GM11168 (cell line): ENCODE measurements around the gene ADCY9.
"Not testable (repeated sequence)": the region's sequence is repeated elsewhere in the genome, so short reads cannot be mapped to it uniquely, and the experiment has no call there.

Source experiments
- in situ Hi-C: fragments of 300-500 bp; cut with MboI; formaldehyde crosslinking; loops from one replicate; pipeline ENCODE4 v1.12.0; 2022; ENCODE audit warnings: low sequenced_read_pairs; ENCODE audit not compliant: unreplicated experiment

ADCY9 gene

GRCh38 chr16:3959926-3960590 is 156.2 kb downstream of the ADCY9 start:
- in situ Hi-C loops = not testable (repeated sequence)

DNA sequence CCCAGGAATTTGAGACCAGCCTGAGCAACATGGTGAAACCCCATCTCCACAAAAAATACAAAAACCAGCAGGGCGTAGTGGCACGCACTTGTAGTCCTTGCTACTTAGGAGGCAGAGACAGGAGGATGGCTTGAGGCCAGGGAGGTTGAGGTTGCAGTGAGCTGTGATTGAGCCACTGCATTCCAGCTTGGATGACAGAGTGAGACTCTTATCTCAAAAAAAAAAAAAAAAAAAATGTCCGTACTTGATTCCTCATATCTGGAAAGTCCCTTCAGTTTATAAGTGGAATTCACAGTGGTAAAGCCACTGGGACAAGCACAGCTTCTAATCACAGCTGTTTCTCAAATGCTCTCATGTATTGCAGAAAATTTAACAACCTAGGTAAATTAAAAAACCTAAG is 157.1 kb downstream of the ADCY9 start:
- in situ Hi-C loops = no loop called here

GRCh38 chr16:3957344-3957980 is 158.8 kb downstream of the ADCY9 start:
- in situ Hi-C loops = no loop called here

- in situ Hi-C loops = no loop called here
Observed at GRCh38 chr16:3954411-3954921, 161.8 kb downstream of the ADCY9 start.

- in situ Hi-C loops = no loop called here
Observed at GRCh38 chr16:3953728-3954410, 162.4 kb downstream of the ADCY9 start.

GRCh38 chr16:3952737-3953131 is 163.5 kb downstream of the ADCY9 start:
- in situ Hi-C loops = no loop called here

- in situ Hi-C loops = no loop called here
Observed at GRCh38 chr16:3951861-3952736, 164.1 kb downstream of the ADCY9 start.

DNA sequence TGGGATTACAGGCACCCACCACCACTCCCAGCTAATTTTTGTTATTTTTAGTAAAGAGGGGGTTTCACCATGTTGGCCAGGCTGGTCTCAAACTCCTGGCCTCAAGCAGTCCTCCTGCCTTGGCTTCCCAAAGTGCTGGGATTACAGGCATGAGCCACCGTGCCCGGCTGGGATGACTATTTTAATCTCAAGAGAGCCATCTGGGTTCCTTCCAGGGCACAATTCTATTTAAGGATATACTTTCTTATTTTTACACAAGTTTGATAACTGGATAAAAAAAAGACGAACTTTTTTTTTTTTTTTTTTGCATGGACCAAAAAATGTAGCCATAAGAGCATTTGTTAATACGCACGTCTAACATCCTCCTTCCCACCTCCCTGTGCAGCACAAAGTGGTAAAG is 164.9 kb downstream of the ADCY9 start:
- in situ Hi-C loops = not testable (repeated sequence)

DNA sequence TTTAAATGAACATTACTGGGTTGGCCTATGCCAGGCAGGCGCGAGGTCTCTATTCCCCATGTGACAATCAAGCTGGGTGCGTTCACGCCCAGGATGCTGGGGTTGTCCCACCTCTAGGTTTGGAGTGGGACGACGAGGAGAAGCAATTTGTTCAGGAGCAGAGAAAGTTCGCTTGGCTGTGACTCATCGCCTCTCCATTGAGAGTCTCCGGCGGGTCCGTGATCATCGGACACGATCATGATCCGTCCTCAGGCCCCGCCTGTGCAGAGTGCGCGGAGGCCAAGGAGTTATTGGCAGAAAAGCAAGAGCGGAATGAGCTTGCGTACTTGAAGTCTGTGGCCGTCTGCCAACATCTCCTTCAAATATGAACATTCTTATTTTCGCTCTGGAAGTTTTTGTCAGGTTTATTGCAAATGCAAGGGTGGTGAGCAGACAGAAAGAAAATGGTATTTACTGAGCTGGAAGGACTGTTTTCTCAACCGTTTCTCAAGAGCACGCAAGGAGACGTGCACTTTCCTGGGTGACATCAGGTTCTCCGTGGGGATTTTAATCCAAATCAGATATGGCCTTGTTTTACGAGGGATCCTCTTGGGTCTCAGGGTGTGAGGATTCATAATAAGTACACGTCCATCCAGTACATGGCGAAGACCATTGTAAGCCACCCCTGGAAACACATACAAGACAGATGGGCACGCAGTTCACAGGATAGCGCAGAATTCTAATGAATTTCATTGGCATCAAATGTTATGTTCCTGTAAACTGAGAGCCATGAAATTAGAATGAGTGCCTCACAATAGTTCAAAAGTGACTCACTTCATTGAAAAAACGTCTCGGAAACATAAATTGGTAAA is 165.7 kb downstream of the ADCY9 start:
- in situ Hi-C loops = no loop called here

DNA sequence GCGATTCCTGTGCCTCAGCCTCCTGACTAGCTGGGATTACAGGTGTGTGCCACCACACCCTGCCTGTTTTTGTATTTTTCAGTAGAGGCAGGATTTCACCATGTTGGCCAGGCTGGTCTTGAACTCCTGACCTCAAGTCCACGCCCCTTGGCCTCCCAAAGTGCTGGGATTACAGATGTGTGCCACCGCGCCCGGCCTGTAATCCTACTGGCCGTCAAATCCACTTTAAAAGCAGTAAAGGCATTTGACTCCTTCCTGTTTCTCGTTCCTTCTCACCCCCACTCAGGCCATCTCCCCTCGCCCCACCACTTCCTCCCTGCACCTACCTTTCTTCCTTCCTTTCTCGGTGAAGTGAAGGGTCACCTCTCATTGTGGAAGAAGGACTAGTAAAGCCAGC is 166.3 kb downstream of the ADCY9 start:
- in situ Hi-C loops = no loop called here

- in situ Hi-C loops = no loop called here
Observed at GRCh38 chr16:3949287-3949686, 167.0 kb downstream of the ADCY9 start.

DNA sequence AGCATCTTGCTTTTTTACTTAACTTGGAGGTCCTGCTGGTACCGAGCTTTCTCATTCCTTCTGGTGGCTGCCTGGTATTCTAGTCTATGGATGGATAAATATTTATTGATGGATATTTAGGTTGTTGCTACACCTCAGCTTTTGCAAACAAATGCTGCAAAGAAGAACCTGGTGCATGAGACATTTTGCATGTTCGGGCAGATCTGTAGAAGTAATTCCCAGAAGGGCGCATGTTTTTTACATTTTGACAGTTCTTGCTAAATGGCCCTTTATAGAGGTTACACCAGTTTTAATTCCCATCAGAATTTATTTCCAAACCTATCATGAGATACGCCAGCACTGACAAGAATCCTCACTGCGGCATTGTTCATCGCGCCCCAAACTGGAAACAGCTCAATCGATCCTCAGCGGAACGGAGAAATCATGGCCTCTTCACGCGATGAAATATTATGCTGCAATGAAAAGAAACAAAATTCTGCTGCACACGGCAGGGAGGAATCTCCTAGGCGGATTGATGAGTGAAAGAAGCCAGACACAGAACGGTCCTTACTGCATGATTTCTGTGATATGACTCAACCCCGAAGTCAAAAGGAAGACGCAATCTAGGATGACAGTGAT is 167.8 kb downstream of the ADCY9 start:
- in situ Hi-C loops = no loop called here

GRCh38 chr16:3946604-3947180 is 169.6 kb downstream of the ADCY9 start:
- in situ Hi-C loops = no loop called here

DNA sequence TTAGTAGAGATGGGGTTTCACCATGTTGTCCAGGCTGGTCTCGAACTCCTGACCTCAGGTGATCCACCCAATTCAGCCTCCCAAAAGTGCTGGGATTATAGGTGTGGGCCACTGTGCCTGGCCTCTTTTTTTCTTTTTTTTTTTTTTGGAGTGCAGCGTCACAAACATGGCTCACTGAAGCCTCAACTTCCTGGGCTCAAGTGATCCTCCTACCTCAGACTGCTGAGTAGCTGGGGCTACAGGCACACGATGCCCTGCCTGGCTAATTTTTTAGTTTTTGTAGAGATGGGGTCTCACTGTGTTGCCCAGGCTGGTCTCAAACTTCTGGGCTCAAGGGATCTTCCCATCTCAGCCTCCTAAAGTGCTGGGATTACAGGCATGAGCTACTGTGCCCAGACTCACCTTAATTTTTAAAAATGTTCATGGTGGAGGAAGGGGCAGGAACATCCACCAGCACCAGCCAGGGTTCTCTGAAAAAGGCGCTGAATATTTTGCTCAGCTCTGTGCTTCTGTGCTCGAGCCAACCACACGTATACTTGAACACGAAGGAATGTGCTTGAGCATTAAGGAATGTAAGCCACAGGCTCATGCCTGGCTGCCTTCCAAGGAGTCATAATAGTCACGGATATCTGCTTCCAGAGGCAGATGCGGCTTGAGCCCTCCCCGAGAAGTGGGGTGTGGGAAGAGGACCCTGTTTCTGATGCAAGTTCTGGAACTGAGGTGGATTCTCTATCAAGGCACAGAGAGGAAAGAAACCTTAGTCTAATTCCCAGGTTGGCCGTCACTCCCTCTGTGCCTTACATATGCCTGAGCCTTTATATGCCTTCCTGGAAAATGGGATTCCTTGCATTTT is 170.3 kb downstream of the ADCY9 start:
- in situ Hi-C loops = no loop called here

DNA sequence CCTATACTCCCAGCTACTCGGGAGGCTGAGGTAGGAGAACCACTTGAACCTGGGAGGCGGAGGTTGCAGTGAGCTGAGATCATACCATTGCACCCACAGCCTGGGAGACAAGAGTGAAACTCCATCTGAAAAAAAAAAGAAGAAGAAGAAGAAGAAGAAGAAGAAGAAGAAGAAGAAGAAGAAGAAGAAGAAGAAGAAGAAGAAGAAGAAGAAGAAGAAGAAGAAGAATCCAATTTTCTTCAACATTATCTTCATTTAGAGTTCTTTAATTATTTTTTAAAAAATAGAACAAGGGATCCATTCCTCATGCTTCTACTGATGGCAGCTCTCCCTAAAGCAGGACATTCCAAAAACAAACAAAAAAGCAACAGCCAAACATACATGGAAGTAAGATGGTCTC is 171.8 kb downstream of the ADCY9 start:
- in situ Hi-C loops = not testable (repeated sequence)

GRCh38 chr16:3942146-3942545 is 174.1 kb downstream of the ADCY9 start:
- in situ Hi-C loops = not testable (repeated sequence)

DNA sequence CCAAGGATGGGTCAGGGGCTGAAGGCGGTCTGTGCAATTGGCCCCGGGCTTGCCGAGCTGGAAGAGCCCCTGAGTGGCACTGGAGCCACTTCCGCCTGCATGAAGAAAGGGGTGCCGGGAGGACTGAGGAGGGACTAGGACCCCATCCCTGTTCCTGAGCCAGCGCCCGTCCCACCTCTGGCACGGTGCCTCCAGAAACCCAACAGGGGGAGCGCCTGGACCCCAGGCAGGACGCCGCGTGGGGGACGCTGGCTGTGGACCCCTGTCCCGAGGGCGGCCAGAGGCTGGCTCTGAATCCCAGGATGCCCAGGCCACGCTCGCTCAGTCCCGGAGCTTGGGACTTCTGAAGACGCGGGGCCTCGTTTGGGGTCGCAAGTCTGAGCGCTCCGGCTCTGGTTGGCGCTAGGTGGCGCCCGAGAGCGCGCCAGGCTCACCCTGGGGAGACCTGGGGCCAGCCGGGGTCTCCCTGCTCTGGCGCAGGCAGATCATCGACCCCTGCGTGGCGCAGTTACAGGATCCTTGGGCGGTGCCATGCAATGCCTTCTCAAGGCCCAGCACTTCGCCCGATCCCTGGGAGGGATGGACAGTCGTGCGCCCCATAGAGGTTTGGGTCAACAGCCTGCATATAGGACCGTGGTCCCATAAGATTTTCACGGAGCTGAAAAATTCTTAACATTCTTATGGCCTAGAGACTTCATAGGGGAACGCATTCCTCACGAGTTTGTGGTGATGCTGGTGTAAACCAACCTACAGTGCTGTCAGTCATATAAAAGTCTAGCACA is 177.2 kb downstream of the ADCY9 start:
- in situ Hi-C loops = no loop called here
